CD4-positive, alpha-beta T cell treated with Interferon alpha-2 for 1 hour (primary cell): ENCODE measurements around the gene BRD7.

Source experiments
- DNase-seq, 2 donors: peaks; one replicate each; pipeline ENCODE4 v3.0.0-alpha.2; 2020 to 2022

The BRD7 gene

DNA sequence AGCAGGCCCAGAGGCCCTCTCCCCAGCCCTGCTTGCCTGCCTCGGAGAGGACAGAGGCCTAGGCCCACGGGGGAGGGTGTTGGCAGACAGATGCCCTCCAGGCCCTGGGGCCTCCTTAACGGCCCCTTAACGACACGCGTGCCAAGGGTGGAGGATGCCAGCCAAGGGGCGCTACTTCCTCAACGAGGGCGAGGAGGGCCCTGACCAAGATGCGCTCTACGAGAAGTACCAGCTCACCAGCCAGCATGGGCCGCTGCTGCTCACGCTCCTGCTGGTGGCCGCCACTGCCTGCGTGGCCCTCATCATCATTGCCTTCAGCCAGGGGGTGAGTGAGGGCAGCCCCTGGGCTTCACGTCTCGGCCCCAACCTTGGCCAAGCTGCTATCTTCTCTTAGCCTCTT is 80.8 kb downstream of the BRD7 start:
- no peak for DNase-seq

DNA sequence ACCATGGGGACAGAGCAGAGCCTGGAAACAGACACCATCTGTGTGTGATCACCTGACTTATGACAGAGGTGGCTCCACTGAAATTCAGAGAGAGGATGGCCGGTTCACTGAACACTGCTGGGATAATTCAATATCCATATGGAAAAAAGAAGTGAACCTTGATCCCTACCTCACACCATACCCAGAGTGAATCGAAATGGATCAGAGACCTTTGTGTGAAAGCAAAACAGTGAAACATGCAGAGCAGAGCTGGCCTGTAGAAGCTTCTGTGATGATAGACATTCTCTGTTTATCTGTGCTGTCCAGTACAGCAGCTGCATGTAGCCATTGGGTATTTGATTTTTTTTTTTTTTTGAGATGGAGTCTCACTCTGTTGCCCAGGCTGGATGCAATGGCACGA is 82.1 kb downstream of the BRD7 start:
- no peak for DNase-seq

GRCh38 chr16:50285406-50286003 is 83.3 kb downstream of the BRD7 start:
- no peak for DNase-seq

DNA sequence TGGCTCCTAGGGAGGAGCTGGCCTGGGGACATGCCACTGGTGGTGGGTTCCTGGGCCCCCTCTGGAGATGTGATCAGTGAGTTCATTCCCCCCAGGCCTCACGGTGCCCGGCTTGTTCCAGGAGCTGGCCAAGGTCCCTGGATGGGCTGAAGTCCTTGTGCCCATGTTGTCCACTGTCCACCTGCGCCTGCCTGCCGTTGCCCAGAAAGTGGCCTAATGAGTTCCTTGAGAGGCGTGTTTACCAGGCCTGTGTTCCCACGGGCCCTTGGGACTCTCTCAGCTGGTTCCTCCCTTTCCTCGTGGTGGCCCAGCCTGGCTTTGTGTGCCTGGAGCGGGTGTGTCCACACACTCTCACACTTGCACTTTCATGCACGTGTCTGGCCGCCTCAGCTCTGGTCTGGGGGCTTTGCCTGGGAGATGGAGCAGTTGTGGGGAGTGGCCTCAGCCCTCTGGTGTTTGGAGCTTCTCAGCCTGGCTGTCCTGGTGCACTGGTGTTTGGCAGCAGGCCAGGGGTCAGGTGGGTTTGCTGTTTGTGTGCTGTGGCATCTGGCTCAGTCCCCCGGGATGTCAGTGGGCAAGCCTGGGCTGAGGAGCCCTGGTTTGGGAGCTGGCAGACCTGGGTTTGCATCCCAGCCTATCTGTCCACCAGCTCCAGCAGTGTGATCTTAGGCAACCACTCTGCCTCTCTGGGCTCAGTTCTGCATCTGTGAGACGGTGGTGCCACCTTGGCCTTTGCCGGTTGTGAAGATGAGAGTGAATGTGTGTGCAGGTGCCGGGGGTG is 84.5 kb downstream of the BRD7 start:
- no peak for DNase-seq

DNA sequence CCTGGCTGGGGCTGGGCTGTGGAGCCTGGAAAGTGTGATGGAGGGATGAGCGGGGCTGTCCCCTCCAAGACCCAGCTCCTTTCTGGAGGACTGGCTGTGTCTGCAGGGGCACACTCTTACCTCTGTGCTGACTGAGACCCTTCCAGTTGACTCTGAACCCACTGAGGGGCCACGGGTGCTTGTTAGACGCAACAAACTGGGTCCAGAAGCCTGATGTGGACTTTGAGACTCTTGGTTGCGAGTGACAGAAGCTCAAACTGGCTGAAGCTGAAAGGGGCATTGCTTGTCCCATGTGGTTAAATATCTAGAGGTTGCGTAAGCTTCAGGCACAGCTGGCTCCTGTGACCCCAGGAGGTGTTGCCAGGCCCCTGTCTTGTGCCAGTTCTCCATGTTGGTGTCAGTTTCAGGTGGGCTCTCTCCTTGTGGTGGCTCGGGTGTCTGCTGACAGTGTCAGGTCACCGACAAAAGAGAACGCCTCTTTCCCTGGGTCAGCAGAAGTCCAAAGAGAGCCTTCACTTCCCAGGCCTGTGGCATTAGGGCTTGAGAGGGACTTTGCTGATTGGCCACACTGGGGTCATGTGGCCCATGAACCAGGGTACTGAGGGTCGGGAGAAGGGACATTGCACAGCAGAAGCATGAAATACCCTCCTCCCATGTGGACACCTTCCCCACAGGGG is 85.7 kb downstream of the BRD7 start:
- no peak for DNase-seq

DNA sequence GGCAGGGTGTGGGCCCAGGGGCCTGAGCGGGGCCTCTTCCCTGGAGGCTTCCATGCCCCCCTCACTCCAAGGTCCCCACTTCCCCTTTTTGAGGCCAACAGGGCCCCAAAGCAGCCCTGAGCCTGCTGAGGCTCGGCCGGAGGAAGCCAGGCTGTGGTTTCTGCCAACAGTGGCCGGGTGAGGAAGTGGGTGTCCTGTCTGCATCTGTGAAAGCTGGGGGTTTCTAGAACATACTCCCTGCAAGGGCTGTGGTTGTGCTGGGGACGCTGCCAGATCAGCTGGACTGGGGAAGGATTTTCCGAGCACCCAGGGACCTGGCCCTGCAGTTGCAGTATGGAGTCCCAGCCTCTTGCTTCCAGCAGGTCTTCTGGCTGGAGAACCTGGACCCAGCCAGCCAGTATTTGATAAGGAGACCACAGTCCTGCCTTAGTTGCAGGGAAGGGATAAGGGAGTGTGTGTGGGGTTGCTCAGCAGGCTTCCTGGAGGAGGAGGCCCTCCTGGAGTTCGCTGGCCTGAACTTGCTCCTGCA is 86.7 kb downstream of the BRD7 start:
- DNase-seq = peak; percentile 74 to 83

DNA sequence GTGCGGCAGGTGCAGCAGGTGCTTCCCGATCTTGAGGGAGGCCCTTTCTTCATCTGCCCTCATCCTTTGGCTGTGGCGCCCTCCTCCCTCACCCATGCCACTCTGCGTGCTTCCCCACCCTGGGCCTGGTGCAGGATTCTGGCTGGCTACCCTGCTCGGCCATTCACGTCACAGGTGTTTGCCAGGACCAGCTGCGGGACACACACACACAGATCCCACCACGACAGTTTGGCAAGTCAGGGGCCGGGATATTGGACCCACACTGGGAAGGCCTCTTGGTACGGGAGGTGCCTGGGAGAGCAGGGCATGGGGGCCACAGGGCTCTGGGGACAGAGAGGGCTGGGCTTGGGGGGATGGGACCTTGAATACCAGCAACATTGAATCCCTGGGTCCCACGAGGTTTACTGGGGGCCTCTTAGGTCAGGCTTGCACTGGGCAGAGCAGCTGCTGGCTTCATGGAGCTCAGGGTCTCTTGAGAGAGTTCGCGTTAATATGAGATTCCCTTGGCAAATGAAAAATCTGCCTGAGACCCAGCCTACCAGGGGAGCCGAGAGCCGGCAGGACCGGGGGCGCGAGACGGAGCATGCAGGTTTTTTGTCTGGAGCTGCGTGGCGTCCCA is 87.3 kb downstream of the BRD7 start:
- no peak for DNase-seq

DNA sequence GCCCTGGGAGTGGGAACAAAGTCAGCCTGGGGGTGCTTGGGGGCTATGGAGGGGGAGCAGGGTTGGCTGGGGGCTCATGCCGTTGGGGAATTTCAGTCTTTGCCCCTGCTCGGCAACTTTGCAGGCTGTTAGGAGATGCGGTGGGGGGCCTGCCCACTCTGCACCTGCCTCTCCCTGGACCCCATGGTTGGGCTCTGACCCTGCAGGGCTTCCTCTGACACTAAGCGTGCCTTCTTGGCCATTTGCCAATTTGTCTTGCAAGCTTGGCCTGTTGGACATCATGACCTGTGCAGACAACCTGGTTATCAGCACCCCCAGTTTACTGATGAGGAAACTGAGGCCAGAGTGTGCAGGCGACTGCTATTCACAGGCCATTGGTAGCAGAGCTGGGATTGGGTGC is 87.9 kb downstream of the BRD7 start:
- DNase-seq = no peak

- no peak for DNase-seq
Measured at GRCh38 chr16:50279504-50279865, 89.3 kb downstream of the BRD7 start.

- no peak for DNase-seq
Measured at GRCh38 chr16:50278251-50278650, 90.5 kb downstream of the BRD7 start.

GRCh38 chr16:50276801-50277555 is 91.8 kb downstream of the BRD7 start:
- no peak for DNase-seq

DNA sequence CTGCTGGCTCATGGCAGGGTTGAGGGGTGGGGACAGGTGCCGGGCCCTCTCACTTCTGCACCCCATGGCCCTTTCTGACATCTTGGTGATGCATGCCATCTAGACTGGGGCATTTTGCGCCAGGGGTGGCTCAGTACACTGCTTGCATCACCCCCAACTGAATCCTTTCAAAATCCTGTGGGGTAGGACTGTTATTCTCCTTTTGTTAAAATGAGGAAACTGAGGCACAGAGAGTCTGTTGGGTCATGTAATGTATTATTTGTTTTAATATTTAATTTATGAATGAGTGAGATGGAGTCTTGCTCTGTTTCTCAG is 92.5 kb downstream of the BRD7 start:
- no peak for DNase-seq

DNA sequence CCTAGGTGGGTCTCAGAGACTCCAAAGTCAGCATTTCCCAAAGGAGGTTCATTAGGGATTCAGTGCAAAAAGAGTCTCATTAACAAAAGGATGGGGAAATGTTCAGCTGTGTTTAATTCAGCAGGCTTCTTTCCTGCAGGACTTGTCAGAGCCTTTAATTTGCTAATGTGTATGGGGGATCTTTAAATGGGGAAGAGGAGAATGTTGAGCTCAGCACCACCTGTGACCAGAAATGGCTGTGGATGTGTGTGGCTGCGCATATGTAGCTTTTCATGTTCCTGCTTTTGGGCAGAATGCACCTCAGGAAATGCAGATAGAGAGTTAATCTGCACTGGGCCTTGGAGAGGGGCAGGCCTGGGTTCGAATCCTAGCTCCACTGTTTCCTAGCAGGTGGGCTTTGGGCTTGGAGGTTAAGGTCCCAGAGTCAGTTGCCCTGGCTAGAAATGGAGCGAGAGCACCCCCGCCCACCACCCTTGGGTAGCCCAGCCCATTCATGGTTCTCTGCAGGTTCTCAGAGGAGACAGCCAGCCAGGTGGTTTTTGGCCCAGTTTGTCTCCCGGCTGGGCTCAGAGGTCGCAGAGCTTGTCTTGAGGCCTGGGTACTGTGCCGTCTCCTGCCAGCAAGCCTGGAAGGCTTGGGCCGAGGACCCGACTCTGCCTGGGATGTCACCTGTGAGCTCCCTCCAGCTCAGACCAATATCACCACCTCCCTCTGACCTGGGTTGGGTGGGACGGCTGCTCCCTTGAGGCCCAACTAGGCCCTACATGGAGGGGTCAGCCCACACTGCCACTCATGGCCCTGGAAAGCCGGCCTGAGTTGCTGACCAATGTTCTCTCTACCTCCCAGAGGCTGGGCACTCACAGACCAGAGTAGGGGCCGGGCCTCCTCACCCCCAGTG is 93.1 kb downstream of the BRD7 start:
- no peak for DNase-seq

GRCh38 chr16:50275098-50275415 is 93.7 kb downstream of the BRD7 start:
- no peak for DNase-seq

- DNase-seq = peak; percentile 47 to 63
Measured at GRCh38 chr16:50274326-50275097, 94.3 kb downstream of the BRD7 start.

- peak; percentile 45 to 70 for DNase-seq
Measured at GRCh38 chr16:50273888-50274325, 94.9 kb downstream of the BRD7 start.

- no peak for DNase-seq
Measured at GRCh38 chr16:50273382-50273690, 95.5 kb downstream of the BRD7 start.

- no peak for DNase-seq
Measured at GRCh38 chr16:50272687-50273381, 96.0 kb downstream of the BRD7 start.

- no peak for DNase-seq
Measured at GRCh38 chr16:50272111-50272571, 96.6 kb downstream of the BRD7 start.
